ENCODE data around the gene INS.
"Not testable (repeated sequence)": the region's sequence is repeated elsewhere in the genome, so short reads cannot be mapped to it uniquely, and the experiment has no call there.

Gene INS

GRCh38 chr11:2131371-2132236 is 29.4 kb downstream of the INS start:
- Mint-ChIP-seq H3K4me1 (ENCODE audit: low read depth) (no peaks in the 10 kb centered on the region), H3K36me3 (ENCODE audit: low read depth) (no peaks in the 10 kb centered on the region), H3K9me3 (peaks cover 9% of the 10 kb centered on the region), H3K27ac (no peak overlapping the region), H3K27me3 (peaks cover 56% of the 10 kb centered on the region), H3K4me3 (no peak overlapping the region)

- no peaks in the 10 kb centered on the region for H3K36me3 Mint-ChIP-seq (ENCODE audit: low read depth)
- H3K9me3 Mint-ChIP-seq: peaks cover 9% of the 10 kb centered on the region
- H3K4me3 Mint-ChIP-seq: no peak overlapping the region
- H3K27ac Mint-ChIP-seq: no peak overlapping the region
- no peaks in the 10 kb centered on the region for H3K4me1 Mint-ChIP-seq (ENCODE audit: low read depth)
- H3K27me3 Mint-ChIP-seq: peaks cover 49% of the 10 kb centered on the region
Observed at GRCh38 chr11:2130881-2131352, 30.1 kb downstream of the INS start.

DNA sequence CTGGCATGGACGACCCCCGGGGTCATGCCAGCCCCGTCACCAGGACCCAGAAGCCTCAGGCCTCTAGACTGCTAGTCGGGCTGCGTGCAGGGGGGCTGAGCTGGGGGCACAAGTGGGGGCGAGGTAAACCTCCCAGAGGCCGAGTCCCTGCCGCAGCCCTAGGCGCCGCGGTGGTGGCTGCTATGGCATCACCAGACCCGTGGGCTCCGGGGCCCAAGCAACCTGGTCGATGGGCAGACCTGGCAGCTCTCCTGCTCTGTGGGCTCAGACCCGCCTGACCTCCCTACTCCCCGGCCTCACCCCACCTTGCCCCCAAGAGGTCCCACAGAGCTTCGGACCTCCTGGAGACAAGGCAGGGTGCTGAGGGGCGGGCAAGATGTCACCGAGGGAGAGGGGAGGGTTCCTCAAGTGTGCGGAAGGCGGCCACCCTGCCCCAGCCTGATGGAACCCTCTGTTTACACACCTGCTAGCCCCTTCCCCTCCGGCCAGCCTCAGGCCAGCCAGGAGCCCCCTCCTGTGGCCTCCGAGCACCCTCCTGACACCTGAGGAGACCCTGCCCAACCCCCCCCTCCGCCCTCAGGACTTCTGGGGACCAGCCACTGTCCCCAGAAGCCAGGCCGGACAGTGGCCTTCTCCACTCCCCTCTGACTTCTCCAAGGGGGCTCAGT is 31.2 kb downstream of the INS start:
- Mint-ChIP-seq H3K36me3 (ENCODE audit: low read depth) (no peaks in the 10 kb centered on the region), H3K27me3 (peaks cover 38% of the 10 kb centered on the region), H3K4me3 (no peak overlapping the region), H3K27ac (no peak overlapping the region), H3K9me3 (peaks cover 9% of the 10 kb centered on the region), H3K4me1 (ENCODE audit: low read depth) (no peaks in the 10 kb centered on the region)

GRCh38 chr11:2129308-2129698 is 31.7 kb downstream of the INS start:
- peaks cover 9% of the 10 kb centered on the region for H3K9me3 Mint-ChIP-seq
- H3K36me3 Mint-ChIP-seq (ENCODE audit: low read depth): no peaks in the 10 kb centered on the region
- no peak overlapping the region for H3K27ac Mint-ChIP-seq
- H3K27me3 Mint-ChIP-seq: peaks cover 38% of the 10 kb centered on the region
- no peaks in the 10 kb centered on the region for H3K4me1 Mint-ChIP-seq (ENCODE audit: low read depth)
- no peak overlapping the region for H3K4me3 Mint-ChIP-seq

GRCh38 chr11:2128511-2129307 is 32.3 kb downstream of the INS start:
- no peaks in the 10 kb centered on the region for H3K36me3 Mint-ChIP-seq (ENCODE audit: low read depth)
- no peaks in the 10 kb centered on the region for H3K4me1 Mint-ChIP-seq (ENCODE audit: low read depth)
- H3K9me3 Mint-ChIP-seq: peaks cover 9% of the 10 kb centered on the region
- H3K27me3 Mint-ChIP-seq: peaks cover 35% of the 10 kb centered on the region
- H3K4me3 Mint-ChIP-seq: no peak overlapping the region
- H3K27ac Mint-ChIP-seq: no peak overlapping the region

DNA sequence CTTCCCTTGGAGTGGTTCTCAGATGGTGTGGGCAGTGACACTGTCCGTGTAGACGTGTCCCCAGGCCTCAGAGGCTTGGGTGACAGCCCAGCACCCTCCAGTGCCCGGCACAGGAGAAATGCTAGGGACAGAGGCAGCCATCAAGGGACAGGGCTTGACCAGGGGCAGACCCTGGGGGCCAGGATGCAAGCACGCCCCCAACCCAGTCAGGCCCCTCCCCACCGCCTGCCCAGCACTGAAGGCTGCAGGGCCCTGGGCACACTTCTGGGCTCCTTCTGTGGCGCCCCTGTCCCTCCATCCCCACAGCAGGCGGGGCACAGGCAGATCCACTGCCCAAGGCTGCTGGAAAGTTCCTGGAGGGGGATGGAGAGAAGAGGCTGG is 32.9 kb downstream of the INS start:
- Mint-ChIP-seq H3K9me3 (peaks cover 9% of the 10 kb centered on the region), H3K36me3 (ENCODE audit: low read depth) (no peaks in the 10 kb centered on the region), H3K27ac (no peak overlapping the region), H3K4me3 (no peak overlapping the region), H3K27me3 (peaks cover 30% of the 10 kb centered on the region), H3K4me1 (ENCODE audit: low read depth) (no peaks in the 10 kb centered on the region)

- peaks cover 9% of the 10 kb centered on the region for H3K9me3 Mint-ChIP-seq
Observed at GRCh38 chr11:2127482-2128129, 33.4 kb downstream of the INS start.

DNA sequence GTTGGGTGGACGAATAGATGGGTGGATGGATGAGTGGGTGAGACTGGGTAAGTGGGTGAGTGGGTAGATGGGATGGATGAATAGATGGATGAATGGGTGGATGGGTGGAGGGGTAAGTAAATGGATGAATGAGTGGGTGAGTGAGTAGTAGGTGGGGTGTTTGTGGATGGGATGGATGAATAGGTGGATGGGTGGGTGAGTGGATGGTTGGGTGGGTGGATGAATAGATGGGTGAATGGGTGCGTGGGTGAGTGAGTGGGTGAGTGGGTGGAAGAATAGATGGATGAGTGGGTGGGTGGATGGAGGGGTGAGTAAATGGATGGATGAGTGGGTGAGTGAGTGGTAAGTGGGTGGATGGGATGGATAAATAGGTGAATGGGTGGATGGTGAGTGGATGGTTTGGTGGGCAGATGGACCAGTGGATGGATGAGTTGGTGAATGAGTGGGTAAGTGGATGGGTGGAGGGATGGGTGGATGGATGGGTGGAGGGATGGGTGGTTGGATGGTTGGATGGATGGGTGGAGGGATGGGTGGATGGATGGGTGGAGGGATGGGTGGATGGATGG is 34.4 kb downstream of the INS start:
- Mint-ChIP-seq H3K36me3 (ENCODE audit: low read depth) (no peaks in the 10 kb centered on the region), H3K9me3 (peaks cover 5% of the 10 kb centered on the region), H3K27me3 (peaks cover 16% of the 10 kb centered on the region), H3K4me1 (ENCODE audit: low read depth) (no peaks in the 10 kb centered on the region), H3K27ac (no peak overlapping the region), H3K4me3 (no peak overlapping the region)

More at GRCh38 chr11:2127482-2128129, 33.4 kb downstream of the INS start:
- no peaks in the 10 kb centered on the region for H3K4me1 Mint-ChIP-seq (ENCODE audit: low read depth)
- H3K27ac Mint-ChIP-seq: no peak overlapping the region
- H3K4me3 Mint-ChIP-seq: no peak overlapping the region
- no peaks in the 10 kb centered on the region for H3K36me3 Mint-ChIP-seq (ENCODE audit: low read depth)
- peaks cover 25% of the 10 kb centered on the region for H3K27me3 Mint-ChIP-seq

- peaks cover 15% of the 10 kb centered on the region for H3K27me3 Mint-ChIP-seq
- not testable (repeated sequence) for H3K4me3 Mint-ChIP-seq; H3K4me1 Mint-ChIP-seq (ENCODE audit: low read depth); H3K36me3 Mint-ChIP-seq (ENCODE audit: low read depth); H3K27ac Mint-ChIP-seq; H3K9me3 Mint-ChIP-seq
Observed at GRCh38 chr11:2124736-2125484, 36.1 kb downstream of the INS start.

GRCh38 chr11:2123628-2123960 is 37.4 kb downstream of the INS start:
- no peak overlapping the region for H3K4me3 Mint-ChIP-seq
- H3K27ac Mint-ChIP-seq: no peak overlapping the region
- H3K4me1 Mint-ChIP-seq (ENCODE audit: low read depth): no peaks in the 10 kb centered on the region
- H3K27me3 Mint-ChIP-seq: peaks cover 14% of the 10 kb centered on the region
- H3K9me3 Mint-ChIP-seq: no peaks in the 10 kb centered on the region
- H3K36me3 Mint-ChIP-seq (ENCODE audit: low read depth): no peaks in the 10 kb centered on the region

DNA sequence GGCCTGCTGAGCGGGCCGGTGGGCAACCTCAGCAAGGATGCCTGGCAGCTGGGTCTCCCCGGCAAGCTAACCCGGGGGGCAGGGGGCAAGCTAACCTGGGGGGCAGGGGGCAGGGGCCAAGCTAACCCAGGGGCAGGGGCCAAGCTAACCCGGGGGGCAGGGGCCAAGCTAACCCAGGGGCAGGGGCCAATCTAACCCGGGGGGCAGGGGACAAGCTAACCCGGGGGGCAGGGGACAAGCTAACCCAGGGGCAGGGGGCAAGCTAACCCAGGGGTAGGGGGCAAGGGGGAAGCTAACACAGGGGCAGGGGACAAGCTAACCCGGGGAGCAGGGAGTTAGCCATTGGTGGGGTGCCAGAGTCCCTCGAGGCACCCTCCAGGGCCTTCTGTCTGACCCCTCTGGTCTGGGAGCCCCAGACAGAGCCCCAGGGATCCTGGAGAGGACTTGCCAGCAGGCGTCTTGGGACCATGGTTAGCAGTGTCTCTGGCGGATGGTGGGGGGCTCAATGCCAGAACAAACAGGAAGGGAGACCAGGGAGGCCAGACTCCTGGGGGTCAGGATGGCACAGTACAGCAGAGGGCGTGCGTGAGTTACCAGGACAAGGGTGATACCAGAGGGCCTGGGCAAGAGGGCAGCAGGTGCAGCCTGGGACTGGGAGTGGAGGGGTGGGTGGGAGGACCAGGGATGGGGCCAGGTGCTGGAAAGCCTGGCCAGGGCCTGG is 37.9 kb downstream of the INS start:
- no peak overlapping the region for H3K4me3 Mint-ChIP-seq
- no peaks in the 10 kb centered on the region for H3K9me3 Mint-ChIP-seq
- no peak overlapping the region for H3K27ac Mint-ChIP-seq
- H3K4me1 Mint-ChIP-seq (ENCODE audit: low read depth): no peaks in the 10 kb centered on the region
- H3K36me3 Mint-ChIP-seq (ENCODE audit: low read depth): no peaks in the 10 kb centered on the region
- H3K27me3 Mint-ChIP-seq: peaks cover 18% of the 10 kb centered on the region

DNA sequence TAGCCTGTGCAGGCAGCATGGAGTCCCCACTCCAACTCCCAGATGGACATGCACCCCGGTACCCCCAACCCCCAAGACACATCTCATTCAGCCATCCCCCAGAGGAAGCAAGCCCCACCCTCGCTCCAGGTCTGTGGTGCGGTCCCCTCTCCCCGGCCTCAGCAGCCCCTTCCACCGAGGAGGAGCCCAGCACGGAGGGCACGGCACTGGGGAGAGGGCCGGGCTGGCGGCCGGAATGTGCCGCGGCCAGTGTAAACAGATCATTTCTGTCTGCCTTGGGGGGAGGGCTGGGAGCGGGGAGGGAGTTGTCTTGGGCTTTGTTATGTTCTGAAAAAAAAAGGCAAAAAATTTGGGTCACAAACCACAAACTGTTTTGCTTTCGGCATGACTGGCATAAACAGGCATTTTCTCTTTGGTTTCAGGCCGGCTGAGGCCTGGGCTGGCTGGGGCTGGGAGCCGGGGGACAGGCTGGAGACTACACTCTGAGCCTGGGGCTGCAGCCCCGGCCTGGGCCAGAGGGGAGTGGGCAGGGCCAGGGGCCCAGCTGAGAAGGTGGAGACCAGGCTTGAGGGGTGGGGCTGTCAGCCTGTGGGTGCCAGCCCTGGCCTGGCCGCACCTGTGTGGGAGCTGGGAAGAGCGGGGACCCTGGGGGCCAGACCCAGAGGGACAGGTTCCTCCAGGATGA is 38.6 kb downstream of the INS start:
- Mint-ChIP-seq H3K27me3 (peaks cover 20% of the 10 kb centered on the region), H3K4me1 (ENCODE audit: low read depth) (no peaks in the 10 kb centered on the region), H3K27ac (no peak overlapping the region), H3K36me3 (ENCODE audit: low read depth) (no peaks in the 10 kb centered on the region), H3K4me3 (no peak overlapping the region), H3K9me3 (no peaks in the 10 kb centered on the region)

All from stimulated activated naive CD8-positive, alpha-beta T cell treated with anti-CD3 and anti-CD28 coated beads, Interleukin-15, Interleukin-2, amounts not matched to agents 100 ng/mL and 50 ng/mL, for 24 hours (primary cell).